HG03097 (cell line): ENCODE measurements around the gene ZBTB47.

Experiments used
- ATAC-seq: cut with Tn5 transposase; IDR thresholded peaks from one replicate; pipeline ENCODE4 v1.9.1; 2021; ENCODE audit not compliant: unreplicated experiment, low FRiP score

ZBTB47 gene

GRCh38 chr3:42653560-42654330, at the start of gene ZBTB47:
Gene ZBTB47 (plus strand): TSS chr3:42653697. CDS start chr3:42658356, 4,659 bp downstream.
- no peak for ATAC-seq

- no peak for ATAC-seq
These were observed 47.8 kb upstream of the ZBTB47 start for GRCh38 chr3:42605546-42606173.

GRCh38 chr3:42608581-42608980, 44.9 kb upstream of the ZBTB47 start:
- ATAC-seq: no peak

- ATAC-seq: no peak
These were observed 42.5 kb upstream of the ZBTB47 start for GRCh38 chr3:42610976-42611375.

- ATAC-seq: no peak
These were observed 41.3 kb upstream of the ZBTB47 start for GRCh38 chr3:42612217-42612616.

- no peak for ATAC-seq
These were observed 40.6 kb upstream of the ZBTB47 start for GRCh38 chr3:42612928-42613327.

- ATAC-seq: no peak
These were observed 40.0 kb upstream of the ZBTB47 start for GRCh38 chr3:42613462-42613861.

GRCh38 chr3:42631620-42632019, 21.9 kb upstream of the ZBTB47 start:
- no peak for ATAC-seq

- ATAC-seq: no peak
These were observed 21.4 kb upstream of the ZBTB47 start for GRCh38 chr3:42632146-42632545.

GRCh38 chr3:42633544-42633943, 20.0 kb upstream of the ZBTB47 start:
- ATAC-seq: no peak

- ATAC-seq: no peak
These were observed 18.4 kb upstream of the ZBTB47 start for GRCh38 chr3:42635111-42635510.

- ATAC-seq: no peak
These were observed 16.5 kb upstream of the ZBTB47 start for GRCh38 chr3:42637001-42637400.

GRCh38 chr3:42638339-42638842, 15.1 kb upstream of the ZBTB47 start:
- no peak for ATAC-seq

- no peak for ATAC-seq
These were observed 14.3 kb upstream of the ZBTB47 start for GRCh38 chr3:42639192-42639591.

- ATAC-seq: no peak
These were observed 13.4 kb upstream of the ZBTB47 start for GRCh38 chr3:42640129-42640528.

- no peak for ATAC-seq
These were observed 12.6 kb upstream of the ZBTB47 start for GRCh38 chr3:42640771-42641370.

- no peak for ATAC-seq
These were observed 5.6 kb upstream of the ZBTB47 start for GRCh38 chr3:42647821-42648459.

GRCh38 chr3:42649006-42649405, 4.5 kb upstream of the ZBTB47 start:
- no peak for ATAC-seq

- ATAC-seq: no peak
These were observed 3.7 kb upstream of the ZBTB47 start for GRCh38 chr3:42649783-42650182.

- ATAC-seq: no peak
These were observed 2.0 kb upstream of the ZBTB47 start for GRCh38 chr3:42651248-42652091.
